Measurements from ENCODE around the gene FAM53B.

Gene FAM53B

GRCh38 chr10:124641282-124642087 lies 102.7 kb downstream of the FAM53B start:
- no peak for DNase-seq (ENCODE audit: insufficient read length, low spot score)
- peak; percentile 83 for FAIRE-seq

GRCh38 chr10:124640538-124641231 lies 103.5 kb downstream of the FAM53B start:
- DNase-seq (ENCODE audit: insufficient read length, low spot score) (no peak), FAIRE-seq (peak; percentile 43)
- TF ChIP-seq POU2F2 (IDR thresholded peaks at IDR 0.05; ENCODE audit: low read depth, low read length) = no peak

More at GRCh38 chr10:124641282-124642087, 102.7 kb downstream of the FAM53B start:
- no peak for TF ChIP-seq POLR2A (IDR thresholded peaks at IDR 0.05; ENCODE audit: low read depth, low read length)
- no peak for TF ChIP-seq TAF1 (IDR thresholded peaks at IDR 0.05; ENCODE audit: low read depth, low read length)
- TF ChIP-seq SPI1 (IDR thresholded peaks at IDR 0.05; ENCODE audit: low read depth, low read length) = peak; percentile 58; the same call in 1 of the 2 replicates
- no peak for TF ChIP-seq POLR2AphosphoS5 (IDR thresholded peaks at IDR 0.05; ENCODE audit: low read depth, low read length)
- TF ChIP-seq POU2F2 (IDR thresholded peaks at IDR 0.05; ENCODE audit: low read depth, low read length) = no peak

- FAIRE-seq = peak; percentile 31
- TF ChIP-seq POU2F2 (IDR thresholded peaks at IDR 0.05; ENCODE audit: low read depth, low read length) (no peak), TAF1 (IDR thresholded peaks at IDR 0.05; ENCODE audit: low read depth, low read length) (no peak), PAX5 (IDR thresholded peaks at IDR 0.05; ENCODE audit: insufficient read depth, low read length, severe bottlenecking) (no peak), POLR2AphosphoS5 (IDR thresholded peaks at IDR 0.05; ENCODE audit: low read depth, low read length) (no peak), SPI1 (IDR thresholded peaks at IDR 0.05; ENCODE audit: low read depth, low read length) (no peak), POLR2A (IDR thresholded peaks at IDR 0.05; ENCODE audit: low read depth, low read length) (no peak)
- DNase-seq (ENCODE audit: insufficient read length, low spot score) = no peak
These were observed 104.1 kb downstream of the FAM53B start for GRCh38 chr10:124640056-124640455.

- FAIRE-seq (no peak), DNase-seq (ENCODE audit: insufficient read length, low spot score) (no peak)
- TF ChIP-seq POLR2AphosphoS5 (IDR thresholded peaks at IDR 0.05; ENCODE audit: low read depth, low read length) (no peak), POU2F2 (IDR thresholded peaks at IDR 0.05; ENCODE audit: low read depth, low read length) (no peak), PAX5 (IDR thresholded peaks at IDR 0.05; ENCODE audit: insufficient read depth, low read length, severe bottlenecking) (no peak), POLR2A (IDR thresholded peaks at IDR 0.05; ENCODE audit: low read depth, low read length) (no peak), SPI1 (IDR thresholded peaks at IDR 0.05; ENCODE audit: low read depth, low read length) (no peak), TAF1 (IDR thresholded peaks at IDR 0.05; ENCODE audit: low read depth, low read length) (no peak)
These were observed 104.5 kb downstream of the FAM53B start for GRCh38 chr10:124639646-124640045.

- no peak for TF ChIP-seq POLR2AphosphoS5 (IDR thresholded peaks at IDR 0.05; ENCODE audit: low read depth, low read length)
- TF ChIP-seq PAX5 (IDR thresholded peaks at IDR 0.05; ENCODE audit: insufficient read depth, low read length, severe bottlenecking) = no peak
- no peak for TF ChIP-seq SPI1 (IDR thresholded peaks at IDR 0.05; ENCODE audit: low read depth, low read length)
- no peak for TF ChIP-seq POLR2A (IDR thresholded peaks at IDR 0.05; ENCODE audit: low read depth, low read length)
- TF ChIP-seq TAF1 (IDR thresholded peaks at IDR 0.05; ENCODE audit: low read depth, low read length) = no peak
- no peak for TF ChIP-seq POU2F2 (IDR thresholded peaks at IDR 0.05; ENCODE audit: low read depth, low read length)
- no peak for FAIRE-seq
- no peak for DNase-seq (ENCODE audit: insufficient read length, low spot score)
These were observed 105.0 kb downstream of the FAM53B start for GRCh38 chr10:124639206-124639605.

- no peak for FAIRE-seq
- DNase-seq (ENCODE audit: insufficient read length, low spot score) = no peak
- TF ChIP-seq POLR2A (IDR thresholded peaks at IDR 0.05; ENCODE audit: low read depth, low read length) (no peak), POU2F2 (IDR thresholded peaks at IDR 0.05; ENCODE audit: low read depth, low read length) (no peak)
These were observed 106.4 kb downstream of the FAM53B start for GRCh38 chr10:124637746-124638145.

GRCh38 chr10:124637091-124637700 lies 107.0 kb downstream of the FAM53B start:
- FAIRE-seq = no peak
- TF ChIP-seq TAF1 (IDR thresholded peaks at IDR 0.05; ENCODE audit: low read depth, low read length) = no peak
- TF ChIP-seq POLR2AphosphoS5 (IDR thresholded peaks at IDR 0.05; ENCODE audit: low read depth, low read length) = no peak
- TF ChIP-seq POU2F2 (IDR thresholded peaks at IDR 0.05; ENCODE audit: low read depth, low read length) = no peak
- TF ChIP-seq SPI1 (IDR thresholded peaks at IDR 0.05; ENCODE audit: low read depth, low read length) = no peak
- TF ChIP-seq PAX5 (IDR thresholded peaks at IDR 0.05; ENCODE audit: insufficient read depth, low read length, severe bottlenecking) = no peak
- TF ChIP-seq POLR2A (IDR thresholded peaks at IDR 0.05; ENCODE audit: low read depth, low read length) = no peak

GRCh38 chr10:124636271-124636995 lies 107.7 kb downstream of the FAM53B start:
- FAIRE-seq (peak; percentile 76), DNase-seq (ENCODE audit: insufficient read length, low spot score) (no peak)
- TF ChIP-seq POU2F2 (IDR thresholded peaks at IDR 0.05; ENCODE audit: low read depth, low read length) (no peak), POLR2A (IDR thresholded peaks at IDR 0.05; ENCODE audit: low read depth, low read length) (no peak)

More at GRCh38 chr10:124637091-124637700, 107.0 kb downstream of the FAM53B start:
- DNase-seq (ENCODE audit: insufficient read length, low spot score) = no peak

GRCh38 chr10:124632566-124632965 lies 111.6 kb downstream of the FAM53B start:
- TF ChIP-seq POLR2A (IDR thresholded peaks at IDR 0.05; ENCODE audit: low read depth, low read length) = no peak
- TF ChIP-seq POU2F2 (IDR thresholded peaks at IDR 0.05; ENCODE audit: low read depth, low read length) = no peak
- no peak for TF ChIP-seq POLR2AphosphoS5 (IDR thresholded peaks at IDR 0.05; ENCODE audit: low read depth, low read length)
- TF ChIP-seq PAX5 (IDR thresholded peaks at IDR 0.05; ENCODE audit: insufficient read depth, low read length, severe bottlenecking) = no peak
- no peak for TF ChIP-seq TAF1 (IDR thresholded peaks at IDR 0.05; ENCODE audit: low read depth, low read length)
- no peak for TF ChIP-seq SPI1 (IDR thresholded peaks at IDR 0.05; ENCODE audit: low read depth, low read length)
- DNase-seq (ENCODE audit: insufficient read length, low spot score) (no peak), FAIRE-seq (no peak)

Measured in GM12891 (cell line).